ENCODE results near the gene CYP8B1. TPM values are rescaled to one million over a fixed set of nuclear protein-coding genes. Genes with fewer than 3 reads are reported as not detected.

CYP8B1 gene
- total and polyA plus RNA-seq, 2 donors = 0.10 TPM; not detected in 1

DNA sequence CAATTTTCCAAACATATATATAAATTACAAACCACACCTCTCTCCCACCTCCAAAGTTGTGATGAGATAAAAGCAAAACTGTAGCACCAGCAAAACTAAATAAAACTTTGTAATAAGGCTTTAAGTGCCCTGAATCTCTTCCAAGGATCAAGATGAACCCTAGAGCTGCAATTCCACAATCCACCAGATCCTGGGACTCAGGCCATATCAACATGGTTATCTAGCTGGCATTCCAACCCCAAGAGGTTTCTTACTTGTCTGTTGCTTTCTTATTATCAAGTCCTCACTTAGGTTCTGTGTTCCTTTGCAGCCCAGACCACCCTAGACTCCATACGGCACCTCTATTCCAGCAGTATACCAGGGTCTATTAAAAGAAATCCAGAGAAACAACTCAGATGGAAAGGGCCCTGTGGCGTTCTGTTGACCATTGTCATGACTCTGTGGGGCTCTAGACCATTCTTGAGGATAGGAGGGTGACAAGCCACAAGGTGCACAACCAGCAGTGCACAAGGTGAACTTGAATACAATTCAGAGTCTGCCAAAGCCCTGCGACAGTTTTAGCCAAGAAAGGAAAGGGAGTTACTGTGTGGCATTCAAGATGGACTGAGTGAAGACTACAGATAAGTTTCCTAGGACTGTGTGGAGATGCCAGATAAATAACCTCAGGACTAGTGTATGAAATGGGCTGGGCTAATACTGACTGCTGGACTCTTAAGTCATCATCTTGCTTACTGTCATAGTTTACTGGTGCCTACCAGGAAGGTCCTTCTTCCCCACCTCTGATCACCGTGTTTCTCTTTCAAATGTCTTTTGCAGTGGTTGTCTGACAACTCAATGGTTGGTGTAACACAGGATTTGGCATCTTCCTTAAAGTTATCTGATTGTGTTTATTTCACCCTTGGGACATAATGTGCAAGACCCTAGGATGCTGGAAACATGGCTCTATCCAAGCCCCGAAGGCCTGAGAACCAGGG lies 39.2 kb downstream of the CYP8B1 start:
- no peak overlapping the region for H3K4me3 ChIP-seq (ENCODE audit: low read depth, low read length)
- no peak for DNase-seq (ENCODE audit: extremely low spot score)
- H3K4me1 ChIP-seq (ENCODE audit: insufficient read depth) = no peaks in the 10 kb centered on the region
- no peak overlapping the region for H3K27ac ChIP-seq (ENCODE audit: low read depth)
- WGBS = 88% methylated on average over 5 of the region's 5 CpGs
- no peaks in the 10 kb centered on the region for H3K36me3 ChIP-seq (ENCODE audit: insufficient read depth)

DNA sequence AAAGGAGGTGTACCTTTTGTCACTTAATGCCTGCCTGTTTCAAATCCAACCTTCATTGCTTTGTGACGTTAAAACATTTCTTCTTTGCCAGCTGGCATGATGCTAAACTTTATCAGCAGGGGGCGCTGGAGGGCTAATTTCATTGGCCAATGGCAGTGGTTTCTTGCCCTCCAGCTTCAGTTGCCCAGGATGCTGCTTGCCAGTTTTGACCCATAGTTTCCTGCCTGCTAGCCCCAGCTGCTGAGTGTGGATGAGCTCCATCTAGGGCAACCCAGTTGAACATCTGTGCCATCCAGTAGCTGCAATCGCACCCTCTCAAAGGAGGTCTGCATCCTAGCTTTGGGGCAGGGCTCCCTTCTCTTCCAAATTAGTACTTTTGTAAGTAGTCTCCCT lies 44.4 kb downstream of the CYP8B1 start:
- Histone ChIP-seq H3K4me1 (ENCODE audit: insufficient read depth) (no peaks in the 10 kb centered on the region), H3K4me3 (ENCODE audit: low read depth, low read length) (no peak overlapping the region), H3K27ac (ENCODE audit: low read depth) (no peak overlapping the region), H3K36me3 (ENCODE audit: insufficient read depth) (no peaks in the 10 kb centered on the region)
- WGBS = 17% methylated on average over 3 of the region's 3 CpGs
- no peak for DNase-seq (ENCODE audit: extremely low spot score)

DNA sequence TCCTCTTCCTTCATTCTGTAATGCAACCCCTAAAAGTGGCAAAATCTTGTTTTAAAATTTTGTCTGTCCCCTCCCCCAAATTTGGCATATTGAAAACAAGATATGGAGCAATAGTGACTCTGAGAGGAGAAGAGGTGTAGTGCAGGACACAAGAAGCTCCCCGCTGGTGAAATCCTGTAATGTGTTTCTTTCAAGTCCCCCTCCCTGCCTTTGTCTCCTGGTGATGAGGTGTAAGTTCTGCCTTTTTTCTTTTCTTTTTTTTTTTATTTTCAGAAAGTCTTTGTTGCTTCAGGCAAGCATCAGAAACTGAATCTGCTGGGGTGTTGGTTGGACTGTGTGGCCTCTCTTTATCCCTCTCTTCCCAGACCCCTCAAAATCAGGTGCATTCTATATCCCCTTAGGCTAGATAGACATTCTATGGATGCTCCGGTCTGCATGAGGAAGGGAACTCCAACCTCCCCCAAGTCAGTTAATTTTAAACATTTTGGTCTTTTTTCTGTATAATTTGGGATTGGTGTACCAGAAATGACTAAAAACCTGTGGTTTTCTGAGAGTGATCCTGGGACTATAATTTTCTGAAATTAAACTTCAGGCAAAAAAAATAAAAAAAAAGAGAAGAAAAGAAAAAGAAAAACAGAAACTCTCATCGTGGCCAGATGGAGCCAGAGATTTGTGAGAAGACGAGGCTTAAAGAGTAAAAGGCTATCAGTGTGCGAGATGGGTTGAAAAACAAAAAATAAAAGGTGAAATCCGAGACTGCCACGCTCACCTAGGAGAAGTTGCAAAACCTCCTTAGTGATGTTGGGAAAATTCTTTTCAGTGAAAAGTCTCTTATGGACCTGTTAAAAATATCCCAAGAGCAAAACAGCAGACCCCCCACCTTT lies 45.0 kb downstream of the CYP8B1 start:
- DNase-seq (ENCODE audit: extremely low spot score) = no peak
- Histone ChIP-seq H3K4me1 (ENCODE audit: insufficient read depth) (no peaks in the 10 kb centered on the region), H3K36me3 (ENCODE audit: insufficient read depth) (no peaks in the 10 kb centered on the region), H3K4me3 (ENCODE audit: low read depth, low read length) (no peak overlapping the region), H3K27ac (ENCODE audit: low read depth) (no peak overlapping the region)
- 40% methylated on average over 7 of the region's 7 CpGs for WGBS

DNA sequence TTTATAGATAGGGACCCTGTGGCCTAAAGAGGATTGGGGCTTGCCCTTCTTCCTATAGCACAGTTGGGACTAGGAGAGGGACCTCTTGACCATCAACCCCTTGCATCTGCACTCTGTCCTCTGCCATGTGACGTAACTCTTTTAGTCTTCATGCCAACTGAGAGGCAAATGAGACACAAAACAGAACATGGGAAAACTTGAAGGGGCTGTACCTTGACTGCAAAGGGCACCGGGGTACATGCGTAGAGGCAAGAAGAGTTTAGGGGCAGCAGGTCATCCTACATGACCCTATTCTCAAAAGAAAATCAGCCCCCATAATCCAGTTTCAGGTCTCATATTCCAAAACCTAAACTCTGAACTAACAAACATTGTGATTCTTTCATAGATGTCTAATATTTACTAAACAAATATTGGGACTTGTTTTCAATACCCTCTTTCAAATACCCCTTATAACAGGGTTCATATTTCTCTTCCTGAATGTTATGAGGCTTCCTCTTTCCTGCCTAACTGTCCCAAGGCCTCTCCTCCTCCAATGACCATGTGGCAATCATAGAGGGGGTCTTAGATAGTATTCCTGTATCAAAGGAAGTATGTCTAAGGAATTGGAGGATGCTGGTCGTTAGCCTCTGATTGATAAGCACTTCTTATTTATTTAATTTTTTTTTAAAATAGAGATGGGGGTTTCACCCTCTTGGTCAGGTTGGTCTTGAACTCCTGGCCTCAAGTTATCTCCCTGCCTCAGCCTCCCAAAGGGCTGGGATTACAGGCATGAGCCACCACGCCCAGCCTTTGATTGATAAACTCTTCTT lies 45.8 kb downstream of the CYP8B1 start:
- WGBS = 77% methylated on average over 5 of the region's 5 CpGs
- no peak overlapping the region for H3K27ac ChIP-seq (ENCODE audit: low read depth)

DNA sequence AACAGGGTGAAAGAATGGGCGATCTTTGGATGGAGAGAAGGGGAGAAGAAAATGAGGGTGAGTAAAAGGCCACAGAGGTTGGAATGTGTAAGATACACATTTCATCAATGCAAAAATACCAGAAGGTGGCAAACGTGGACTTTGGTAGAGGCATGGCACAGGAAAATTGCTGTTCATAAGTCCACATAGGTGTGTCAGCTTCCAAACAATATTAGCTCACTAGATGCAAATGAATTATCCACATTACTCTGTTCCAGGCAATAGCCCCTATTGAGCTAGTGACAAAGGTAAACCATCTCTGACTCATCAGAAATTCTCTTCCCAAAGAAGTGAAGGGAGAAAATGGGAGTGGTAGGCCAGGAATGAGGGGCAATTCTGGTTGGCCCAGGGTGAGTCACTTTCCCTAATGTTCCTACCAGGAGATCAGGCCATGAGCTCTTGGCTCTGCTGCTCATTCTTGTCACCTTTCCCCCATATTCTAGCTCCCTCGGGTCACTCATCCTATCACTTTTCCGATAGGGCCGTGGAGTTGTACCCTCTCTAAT lies 46.5 kb downstream of the CYP8B1 start:
- Histone ChIP-seq H3K4me3 (ENCODE audit: low read depth, low read length) (no peak overlapping the region), H3K4me1 (ENCODE audit: insufficient read depth) (no peaks in the 10 kb centered on the region), H3K36me3 (ENCODE audit: insufficient read depth) (no peaks in the 10 kb centered on the region), H3K27ac (ENCODE audit: low read depth) (no peak overlapping the region)
- 88% methylated on average over 5 of the region's 5 CpGs for WGBS
- no peak for DNase-seq (ENCODE audit: extremely low spot score)

More for the DNA sequence above, 45.8 kb downstream of the CYP8B1 start:
- Histone ChIP-seq H3K36me3 (ENCODE audit: insufficient read depth) (no peaks in the 10 kb centered on the region), H3K4me3 (ENCODE audit: low read depth, low read length) (no peak overlapping the region), H3K4me1 (ENCODE audit: insufficient read depth) (no peaks in the 10 kb centered on the region)
- no peak for DNase-seq (ENCODE audit: extremely low spot score)

DNA sequence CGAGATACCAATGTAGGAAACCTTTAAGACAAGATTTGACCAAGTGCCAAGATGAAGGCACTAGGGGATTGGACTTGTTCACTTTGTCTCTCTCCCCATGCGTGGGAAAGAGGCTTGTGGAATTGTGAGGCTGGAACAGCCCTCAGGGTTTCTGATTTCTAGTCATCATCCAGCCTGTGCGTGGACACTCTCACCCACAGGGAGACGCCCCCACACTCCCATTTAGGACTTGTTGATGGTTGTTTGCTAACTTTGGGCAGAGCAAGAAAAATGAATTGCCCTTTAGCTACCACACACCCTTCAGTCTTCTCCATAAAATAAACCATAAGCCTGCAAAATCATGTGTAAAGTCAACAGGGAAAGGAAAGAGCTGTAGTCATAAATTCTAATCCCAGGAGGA lies 48.0 kb downstream of the CYP8B1 start:
- Histone ChIP-seq H3K4me1 (ENCODE audit: insufficient read depth) (no peaks in the 10 kb centered on the region), H3K27ac (ENCODE audit: low read depth) (no peak overlapping the region), H3K4me3 (ENCODE audit: low read depth, low read length) (no peak overlapping the region), H3K36me3 (ENCODE audit: insufficient read depth) (no peaks in the 10 kb centered on the region)
- no peak for DNase-seq (ENCODE audit: extremely low spot score)
- WGBS = 63% methylated on average over 4 of the region's 4 CpGs

DNA sequence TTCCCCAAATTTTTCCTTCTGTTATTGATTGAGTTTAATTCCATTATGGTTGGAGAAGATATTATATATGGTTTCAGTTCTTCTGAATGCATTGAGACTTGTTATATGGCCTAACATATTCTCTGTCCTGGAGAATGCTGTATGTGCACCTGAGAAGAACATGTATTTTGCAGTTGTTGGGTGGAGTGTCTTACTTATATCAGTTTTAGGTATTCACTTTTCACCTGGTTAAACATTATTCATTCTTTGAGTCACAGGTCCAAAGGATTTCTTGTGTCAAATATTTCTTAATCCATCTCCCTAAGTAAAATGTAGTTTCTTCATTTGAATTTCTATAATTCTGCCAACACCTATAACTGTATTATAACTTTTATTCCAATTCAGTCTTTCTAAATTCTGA lies 48.7 kb downstream of the CYP8B1 start:
- no peak overlapping the region for H3K27ac ChIP-seq (ENCODE audit: low read depth)
- H3K36me3 ChIP-seq (ENCODE audit: insufficient read depth) = no peaks in the 10 kb centered on the region

DNA sequence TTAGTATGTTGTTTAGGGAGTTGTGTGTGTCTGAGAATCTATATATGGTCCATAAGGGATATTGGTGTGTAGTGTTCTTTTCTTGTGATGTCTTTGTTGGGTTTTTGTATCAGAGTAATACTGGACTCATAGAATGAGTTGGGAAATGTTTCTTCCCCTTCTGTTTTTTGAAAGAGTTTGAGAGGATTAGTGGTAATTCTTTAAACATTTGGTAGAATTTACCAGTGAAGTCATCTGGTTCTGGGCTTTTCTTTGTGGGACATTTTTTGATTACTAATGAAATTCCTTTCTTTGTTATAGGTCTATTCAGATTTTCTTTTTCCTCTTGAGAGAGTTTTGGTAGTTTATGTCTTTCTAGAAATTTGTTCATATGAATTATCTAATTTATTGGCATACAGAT lies 49.5 kb downstream of the CYP8B1 start:
- DNase-seq (ENCODE audit: extremely low spot score) = no peak
- Histone ChIP-seq H3K27ac (ENCODE audit: low read depth) (no peak overlapping the region), H3K36me3 (ENCODE audit: insufficient read depth) (no peaks in the 10 kb centered on the region), H3K4me1 (ENCODE audit: insufficient read depth) (no peaks in the 10 kb centered on the region), H3K4me3 (ENCODE audit: low read depth, low read length) (no peak overlapping the region)

More for the DNA sequence above, 48.7 kb downstream of the CYP8B1 start:
- Histone ChIP-seq H3K4me3 (ENCODE audit: low read depth, low read length) (no peak overlapping the region), H3K4me1 (ENCODE audit: insufficient read depth) (no peaks in the 10 kb centered on the region)
- DNase-seq (ENCODE audit: extremely low spot score) = no peak

DNA sequence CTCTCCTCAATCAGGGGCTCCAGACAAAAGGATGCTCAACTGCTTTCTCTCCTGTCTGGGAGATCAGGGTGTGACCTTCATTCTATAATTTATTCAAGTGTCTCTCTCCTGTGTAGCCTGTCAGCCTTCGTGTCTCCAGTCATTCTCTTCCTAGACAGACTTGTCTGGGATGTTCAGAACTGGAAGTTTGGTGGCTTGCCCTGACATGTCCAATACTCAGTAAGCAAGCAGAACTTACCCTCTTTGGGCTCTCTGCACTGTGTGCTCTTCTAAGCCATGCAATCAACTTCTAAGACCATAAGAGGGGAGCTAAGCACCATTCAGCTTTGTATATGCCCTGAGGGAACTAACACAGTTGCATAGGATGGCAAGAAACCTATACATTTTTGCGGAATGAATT lies 52.3 kb downstream of the CYP8B1 start:
- 61% methylated on average over 2 of the region's 2 CpGs for WGBS
- no peak overlapping the region for H3K27ac ChIP-seq (ENCODE audit: low read depth)
- H3K36me3 ChIP-seq (ENCODE audit: insufficient read depth) = no peaks in the 10 kb centered on the region
- H3K4me1 ChIP-seq (ENCODE audit: insufficient read depth) = no peaks in the 10 kb centered on the region
- H3K4me3 ChIP-seq (ENCODE audit: low read depth, low read length) = no peak overlapping the region
- DNase-seq (ENCODE audit: extremely low spot score) = no peak

DNA sequence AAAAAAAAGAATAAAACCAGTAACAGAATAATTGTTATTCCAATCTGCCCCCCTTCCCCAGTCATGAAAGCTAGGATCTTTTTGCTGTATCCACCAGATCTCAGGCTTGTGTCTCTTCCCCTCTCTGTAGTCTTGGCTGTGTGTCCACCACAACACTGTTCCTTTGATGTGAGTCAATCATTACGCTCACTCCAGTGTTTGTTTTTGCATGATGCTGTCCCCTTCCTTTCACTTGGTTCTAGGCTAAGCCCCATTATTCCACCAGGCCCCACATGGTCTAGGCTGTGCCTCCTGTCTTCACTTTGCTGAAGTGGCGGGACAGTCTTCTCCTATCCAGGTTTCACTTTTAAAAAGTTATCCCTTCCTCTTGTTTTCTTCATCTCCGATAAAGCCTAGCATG lies 52.9 kb downstream of the CYP8B1 start:
- Histone ChIP-seq H3K27ac (ENCODE audit: low read depth) (no peak overlapping the region), H3K4me1 (ENCODE audit: insufficient read depth) (no peaks in the 10 kb centered on the region), H3K36me3 (ENCODE audit: insufficient read depth) (no peaks in the 10 kb centered on the region), H3K4me3 (ENCODE audit: low read depth, low read length) (no peak overlapping the region)
- 87% methylated on average over 3 of the region's 3 CpGs for WGBS
- no peak for DNase-seq (ENCODE audit: extremely low spot score)
